Forelimb muscle (tissue), 1 donor: Measurements from ENCODE around the gene LRFN5. TPM values are rescaled to one million over a fixed set of nuclear protein-coding genes. Genes with fewer than 3 reads are reported as not detected.
A peak's percentile ranks its signal among the peaks of the same experiment; 100 is the strongest.
"Not testable (repeated sequence)": the region's sequence is repeated elsewhere in the genome, so short reads cannot be mapped to it uniquely, and the experiment has no call there.

Source experiments
- DNase-seq: peaks from one replicate; pipeline ENCODE4 v3.0.0-alpha.2; 2013; ENCODE audit warnings: low read depth
- polyA plus RNA-seq: library from polyadenylated mRNA; unstranded; fragments of 120-200 nt; gene quantifications from one replicate; pipeline ENCODE4 v1.2.1, GENCODE V29; 2013; ENCODE audit not compliant: insufficient read length

The LRFN5 gene
- polyA plus RNA-seq, 1 donor, result 7.0 TPM

DNA sequence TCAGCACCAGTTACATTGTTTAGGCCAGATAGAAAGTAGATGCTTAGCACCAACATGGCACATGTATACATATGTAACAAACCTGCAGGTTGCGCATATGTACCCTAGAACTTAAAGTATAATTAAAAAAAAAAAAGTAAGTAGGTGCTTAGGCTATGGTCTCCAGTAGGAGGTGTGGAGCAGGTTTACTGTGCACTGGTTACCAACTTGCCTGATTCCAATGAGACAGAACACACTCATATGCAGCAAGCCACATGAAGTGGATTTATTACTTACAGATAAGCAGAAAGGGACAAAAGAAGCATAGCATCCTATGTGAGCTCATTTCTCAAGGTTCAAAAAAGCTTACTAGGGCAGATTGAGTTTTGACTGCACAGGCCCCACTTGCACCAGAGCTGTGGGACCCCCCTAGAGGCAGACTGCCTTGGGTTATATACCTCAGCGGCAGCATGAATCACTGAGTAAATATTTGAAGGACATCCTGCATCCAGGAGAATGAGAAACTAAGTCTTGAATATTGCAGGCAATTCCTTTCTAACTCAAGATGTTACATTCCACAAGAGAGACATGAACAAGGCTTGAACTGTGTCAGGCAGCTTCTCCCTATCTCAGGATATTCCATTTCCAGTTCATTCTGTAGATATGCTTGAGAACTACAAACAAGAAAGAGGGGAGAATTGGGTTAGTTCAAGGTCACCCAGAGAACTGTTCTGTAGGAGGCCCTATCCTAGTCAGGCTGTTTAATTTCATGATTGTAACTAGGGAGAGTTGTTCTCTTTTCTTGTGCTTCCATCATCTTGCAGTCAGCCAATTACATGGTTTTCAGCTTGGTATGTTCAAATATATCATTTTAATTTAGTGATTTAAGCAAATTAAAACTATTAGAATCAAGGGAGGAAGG lies 30.1 kb downstream of the LRFN5 start:
- no peak for DNase-seq

DNA sequence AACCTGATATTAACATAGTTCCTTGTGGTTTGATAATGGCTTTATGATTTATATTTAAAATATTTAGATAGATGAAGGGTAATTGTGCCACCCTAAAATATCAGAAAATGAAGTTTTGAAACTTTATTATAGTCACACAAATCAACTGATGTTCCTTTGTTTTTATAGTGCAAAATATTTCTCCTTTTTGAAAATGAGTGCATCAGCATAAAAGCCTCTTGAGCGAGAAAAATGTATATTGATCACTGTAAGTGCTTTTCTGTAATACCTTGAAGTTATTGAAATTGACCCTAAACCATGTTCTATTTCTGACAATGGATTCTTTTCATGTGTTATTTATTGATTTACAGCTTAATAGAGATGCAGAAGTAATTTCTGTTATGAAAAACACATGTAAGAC lies 35.0 kb downstream of the LRFN5 start:
- no peak for DNase-seq

DNA sequence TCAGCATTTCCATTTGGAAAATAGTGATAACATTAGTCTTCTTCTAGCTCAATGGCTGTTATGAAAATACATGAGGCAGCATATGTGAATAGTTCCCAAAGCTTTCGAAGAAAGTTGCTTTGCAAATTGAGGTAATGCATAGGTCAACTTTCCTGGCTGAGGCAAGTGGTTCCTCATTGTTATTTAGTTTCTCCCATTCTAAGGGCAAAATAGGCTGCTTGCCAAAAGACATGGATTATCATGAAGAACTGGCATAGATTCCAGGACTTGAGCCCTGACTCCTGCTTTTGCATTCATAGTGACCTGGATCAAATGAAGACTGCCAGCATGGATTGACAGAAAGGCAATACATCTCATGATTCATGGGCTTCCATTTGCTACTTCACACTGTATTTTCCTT lies 35.7 kb downstream of the LRFN5 start:
- DNase-seq, result no peak

DNA sequence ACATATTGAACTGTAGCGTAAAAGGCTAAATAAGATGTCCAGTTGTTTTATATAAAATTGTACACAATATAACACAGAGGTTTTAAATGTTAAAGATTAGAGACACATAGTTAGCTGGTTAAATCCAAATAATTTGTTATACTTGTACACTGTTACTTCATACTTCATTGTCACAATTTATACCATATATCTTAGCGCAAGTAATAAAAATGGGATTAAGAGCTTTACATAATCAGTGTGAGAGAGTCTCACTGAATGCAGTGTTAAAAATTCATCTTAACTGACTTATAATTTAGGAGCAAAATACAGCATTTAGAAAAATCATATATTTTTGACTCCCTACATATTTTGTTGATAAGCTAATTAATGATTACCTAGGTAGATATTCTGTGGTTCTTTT lies 36.1 kb downstream of the LRFN5 start:
- DNase-seq, result no peak

DNA sequence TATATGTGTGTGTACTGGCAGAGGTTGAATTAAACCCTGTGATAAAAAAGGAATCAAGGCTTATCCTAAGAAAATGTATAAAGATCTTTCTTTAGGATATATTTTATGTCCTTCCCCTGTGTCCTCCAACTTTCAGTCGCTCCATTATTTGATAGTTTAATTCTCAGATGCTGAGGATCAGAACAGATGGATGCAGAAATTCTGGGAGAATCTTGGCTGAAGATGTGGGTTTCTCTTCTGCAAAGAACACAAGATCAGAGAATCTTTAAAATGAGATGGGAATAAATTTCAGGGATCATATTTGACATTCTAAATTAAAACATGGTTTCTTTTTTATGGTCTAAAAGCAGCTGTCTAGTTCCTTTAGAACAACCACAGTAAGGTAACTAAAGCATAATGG lies 37.9 kb downstream of the LRFN5 start:
- DNase-seq, result no peak

DNA sequence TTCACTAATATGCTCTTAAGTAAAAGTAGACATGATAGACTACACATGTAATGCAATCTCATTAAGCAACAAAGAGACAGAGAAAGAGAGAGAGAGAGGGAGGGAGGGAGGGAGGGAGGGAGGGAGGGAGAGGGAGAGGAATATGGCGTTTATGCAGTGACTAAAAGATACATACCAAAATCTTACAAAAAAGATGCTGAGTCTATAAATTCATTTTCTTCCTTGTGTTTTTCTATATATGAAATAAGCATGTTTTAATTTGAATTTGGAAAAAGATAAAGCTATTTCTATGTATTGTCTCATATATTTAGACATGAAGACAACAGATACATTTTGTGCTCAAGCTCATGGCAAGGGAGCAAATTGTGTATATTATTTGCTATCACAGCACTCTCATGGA lies 44.1 kb downstream of the LRFN5 start:
- no peak for DNase-seq

DNA sequence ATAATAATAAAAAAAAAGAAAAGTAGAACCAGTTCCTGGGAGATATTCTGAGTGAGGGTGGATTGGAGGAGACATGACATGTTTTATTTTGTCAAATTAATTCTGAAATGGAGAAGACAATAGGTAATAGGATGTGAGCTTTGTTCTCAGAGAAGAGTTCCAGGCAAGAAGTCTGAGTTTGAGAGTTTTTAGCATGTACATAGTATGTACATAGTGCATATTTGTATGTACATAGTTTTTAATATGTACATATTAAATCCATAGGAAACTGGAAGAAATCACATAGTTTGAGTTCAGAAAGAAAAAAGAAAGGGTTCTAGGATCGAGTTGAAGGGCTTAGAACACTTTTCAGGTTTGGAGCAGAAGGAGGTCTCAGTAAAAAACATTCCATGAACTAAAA lies 47.5 kb downstream of the LRFN5 start:
- DNase-seq, result no peak

DNA sequence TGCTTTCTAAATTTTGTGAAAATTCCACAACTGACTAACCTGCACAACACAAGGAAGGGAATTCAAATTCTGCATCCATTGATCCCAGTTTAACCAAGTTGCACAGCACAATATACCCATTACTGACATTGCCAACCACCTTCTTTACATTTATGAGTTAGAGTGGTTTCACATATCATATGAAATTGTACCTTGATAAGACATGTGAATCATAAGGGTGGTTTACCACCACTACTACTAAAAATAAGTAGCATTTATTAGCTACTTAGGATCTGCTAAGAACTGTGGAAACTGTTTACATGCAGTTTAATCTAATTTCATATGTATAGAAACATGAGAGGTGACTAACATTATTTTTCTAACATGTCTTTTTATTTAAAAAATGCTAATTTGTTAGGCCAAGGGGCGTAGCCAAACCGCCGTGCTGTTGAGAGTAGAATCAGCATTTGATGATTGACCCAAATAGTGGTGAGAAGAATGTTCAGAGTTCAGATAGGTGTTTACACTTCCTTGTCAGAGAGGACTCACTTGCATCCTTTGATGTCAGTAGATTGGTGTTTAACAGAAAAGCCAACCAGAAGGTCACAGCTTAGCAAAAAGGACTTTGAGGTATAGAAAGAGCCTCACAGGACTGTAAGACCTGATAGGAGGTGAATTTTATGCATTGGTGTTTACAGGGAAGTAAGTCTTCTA lies 56.2 kb downstream of the LRFN5 start:
- DNase-seq, result no peak

DNA sequence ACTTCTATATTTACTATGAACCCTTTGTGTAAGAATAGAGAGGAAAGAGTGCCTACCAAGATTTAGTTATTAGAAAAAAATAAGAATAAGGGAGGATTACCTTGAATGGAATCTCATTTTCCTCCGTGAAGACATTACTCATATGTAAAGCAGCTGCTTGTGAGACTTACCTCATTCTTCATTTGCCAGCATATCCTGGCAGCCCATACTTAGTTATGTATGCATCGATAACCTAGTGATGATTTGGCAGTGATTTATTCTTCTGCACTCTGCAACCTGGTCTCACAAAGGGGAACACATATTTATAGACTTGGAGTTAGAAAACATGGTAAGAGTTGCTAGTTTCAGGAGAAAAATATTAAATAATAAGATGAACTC lies 56.8 kb downstream of the LRFN5 start:
- DNase-seq, result no peak

DNA sequence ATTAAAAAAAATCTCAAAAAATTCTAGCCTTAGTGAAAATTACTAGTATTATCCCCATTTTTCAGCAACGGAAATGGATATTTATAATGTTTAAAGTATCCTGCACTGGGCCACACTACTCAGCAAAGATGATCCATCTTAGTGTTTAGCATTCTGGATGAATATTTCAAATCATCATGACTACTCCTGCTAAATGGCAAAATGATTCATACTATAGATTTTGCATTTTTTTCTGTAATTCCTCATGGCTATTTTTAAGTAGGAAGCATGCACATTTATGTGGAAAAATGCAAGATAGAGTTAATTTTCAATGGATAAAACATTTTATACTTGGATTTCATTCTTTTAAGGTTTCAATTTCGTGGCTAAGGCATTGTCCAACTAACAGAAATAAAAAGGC lies 59.6 kb downstream of the LRFN5 start:
- no peak for DNase-seq

DNA sequence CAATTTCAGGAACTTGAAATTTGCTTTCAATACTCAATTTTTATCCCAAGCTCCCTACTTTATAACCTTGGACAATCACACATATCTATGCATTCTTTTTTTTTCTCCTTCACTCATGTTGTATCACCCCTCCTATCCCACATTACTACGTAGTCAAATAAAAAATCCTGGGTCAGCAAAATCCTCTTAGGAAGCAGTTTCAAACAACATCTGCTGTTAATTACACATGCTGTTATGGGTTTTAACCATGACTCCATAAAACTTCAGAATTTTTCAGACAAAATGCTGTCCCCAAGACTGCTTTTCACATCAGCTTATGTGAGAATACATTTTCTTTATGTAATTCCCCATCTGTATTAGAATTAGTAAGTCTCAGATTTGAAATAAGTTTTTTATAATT lies 61.7 kb downstream of the LRFN5 start:
- DNase-seq, result peak; percentile 11

DNA sequence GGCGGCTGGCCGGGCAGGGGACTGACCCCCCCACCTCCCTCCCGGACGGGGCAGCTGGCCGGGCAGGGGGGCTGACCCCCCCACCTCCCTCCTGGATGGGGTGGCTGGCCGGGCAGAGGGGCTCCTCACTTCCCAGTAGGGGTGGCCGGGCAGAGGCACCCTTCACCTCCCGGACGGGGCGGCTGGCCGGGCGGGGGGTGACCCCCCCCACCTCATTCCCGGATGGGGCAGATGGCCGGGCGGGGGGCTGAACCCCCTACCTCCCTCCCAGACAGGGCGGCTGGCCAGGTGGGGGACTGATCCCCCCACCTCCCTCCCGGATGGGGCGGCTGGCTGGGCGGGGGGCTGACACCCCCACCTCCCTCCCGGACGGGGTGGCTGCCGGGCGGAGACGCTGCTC lies 66.9 kb downstream of the LRFN5 start:
- not testable (repeated sequence) for DNase-seq

DNA sequence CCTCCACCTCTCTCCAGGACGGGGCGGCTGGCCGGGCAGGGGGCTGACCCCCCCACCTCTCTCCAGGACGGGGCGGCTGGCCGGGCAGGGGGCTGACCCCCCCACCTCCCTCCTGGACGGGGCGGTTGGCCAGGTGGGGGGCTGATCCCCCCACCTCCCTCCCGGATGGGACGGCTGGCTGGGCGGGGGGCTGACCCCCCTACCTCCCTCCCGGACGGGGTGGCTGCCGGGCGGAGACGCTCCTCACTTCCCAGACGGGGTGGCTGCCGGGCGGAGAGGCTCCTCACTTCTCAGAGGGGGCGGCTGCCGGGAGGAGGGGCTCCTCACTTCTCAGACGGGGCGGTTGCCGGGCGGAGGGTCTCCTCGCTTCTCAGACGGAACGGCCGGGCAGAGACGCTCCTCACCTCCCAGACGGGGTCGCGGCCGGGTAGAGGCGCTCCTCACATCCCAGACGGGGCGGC lies 67.9 kb downstream of the LRFN5 start:
- not testable (repeated sequence) for DNase-seq

DNA sequence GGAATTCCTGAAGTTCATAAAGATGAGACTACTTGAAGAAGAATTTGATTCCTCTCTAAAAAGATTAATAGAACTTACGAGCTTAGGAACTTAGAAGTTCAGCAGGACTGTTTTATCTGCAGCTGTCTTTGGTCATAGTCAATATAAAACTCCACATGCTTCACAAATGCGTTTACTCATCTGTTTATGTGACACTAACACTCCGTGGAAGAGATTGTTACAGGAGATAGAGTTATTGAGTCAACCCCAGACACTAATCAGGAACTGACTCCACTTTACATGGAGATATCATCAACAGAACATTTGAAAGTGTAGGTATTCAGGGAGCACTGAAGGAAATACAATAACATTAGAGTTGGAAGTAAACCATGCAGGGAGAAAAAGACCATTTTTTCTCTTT lies 92.8 kb downstream of the LRFN5 start:
- DNase-seq, result no peak

DNA sequence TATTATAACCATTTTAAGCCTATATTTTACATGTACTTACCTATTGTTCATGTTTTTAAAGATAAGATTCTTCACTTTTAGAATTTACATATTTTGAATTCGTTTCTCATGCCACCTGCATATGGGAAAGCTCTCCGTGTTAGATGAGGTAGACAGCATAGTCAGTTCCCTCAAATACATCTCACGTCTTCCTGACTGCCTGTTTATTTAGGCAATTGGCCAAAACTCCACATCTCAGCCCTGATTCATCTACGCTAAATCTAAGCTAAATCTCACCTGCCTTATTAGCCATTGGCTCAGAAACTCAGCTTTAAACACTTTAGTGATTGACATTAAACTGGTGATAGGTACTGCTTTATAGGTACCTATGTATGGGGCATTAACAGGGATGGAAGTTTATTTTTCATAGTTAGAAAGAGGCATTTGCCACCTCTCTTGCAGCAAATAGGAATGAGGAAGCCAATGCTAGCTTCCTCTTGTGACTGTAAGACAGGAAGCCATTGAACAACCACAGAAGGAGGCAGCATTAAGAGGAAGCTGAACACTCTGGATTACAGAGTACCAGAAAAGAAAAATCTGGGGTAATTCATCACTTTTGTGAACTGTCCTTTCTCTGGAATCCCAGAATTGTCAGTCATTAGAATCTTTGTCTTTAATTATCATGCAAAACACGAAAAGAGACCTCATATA lies 111.9 kb downstream of the LRFN5 start:
- DNase-seq, result no peak

DNA sequence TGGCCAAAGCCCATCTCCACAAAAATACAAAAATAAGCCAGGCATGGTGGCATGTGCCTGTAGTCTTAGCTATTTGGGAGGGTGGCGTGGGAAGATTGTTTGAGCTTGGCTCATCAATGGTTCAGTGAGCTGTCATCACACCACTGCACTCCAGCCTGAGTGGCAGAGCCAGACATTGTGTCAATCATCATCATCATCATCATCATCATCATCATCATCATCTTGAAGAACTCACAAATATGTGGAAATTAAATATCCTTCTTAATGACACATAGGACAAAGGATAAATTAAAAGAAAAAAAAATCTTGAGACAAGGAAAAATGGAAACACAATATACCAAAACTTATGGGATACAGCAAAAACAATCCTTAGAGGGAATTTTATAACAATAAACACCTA lies 132.5 kb downstream of the LRFN5 start:
- DNase-seq, result no peak

DNA sequence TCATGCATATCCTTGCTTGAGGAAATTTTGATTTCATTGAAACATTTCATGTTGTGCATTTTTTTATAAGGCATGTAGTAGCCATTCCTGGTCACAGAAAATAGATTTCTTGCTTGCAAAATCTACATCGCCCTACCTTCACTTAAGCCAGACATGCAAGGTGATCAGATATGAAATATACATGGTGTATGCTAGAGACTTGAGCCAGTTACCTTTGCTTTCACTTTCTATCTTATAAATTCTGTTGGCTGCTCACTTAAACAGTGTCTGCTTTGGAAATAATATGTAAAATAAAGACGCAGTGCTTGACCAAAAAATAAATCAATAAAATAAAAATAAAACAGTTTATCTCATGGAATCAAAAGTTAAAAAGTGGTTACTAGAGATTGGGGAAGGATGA lies 136.5 kb downstream of the LRFN5 start:
- no peak for DNase-seq

DNA sequence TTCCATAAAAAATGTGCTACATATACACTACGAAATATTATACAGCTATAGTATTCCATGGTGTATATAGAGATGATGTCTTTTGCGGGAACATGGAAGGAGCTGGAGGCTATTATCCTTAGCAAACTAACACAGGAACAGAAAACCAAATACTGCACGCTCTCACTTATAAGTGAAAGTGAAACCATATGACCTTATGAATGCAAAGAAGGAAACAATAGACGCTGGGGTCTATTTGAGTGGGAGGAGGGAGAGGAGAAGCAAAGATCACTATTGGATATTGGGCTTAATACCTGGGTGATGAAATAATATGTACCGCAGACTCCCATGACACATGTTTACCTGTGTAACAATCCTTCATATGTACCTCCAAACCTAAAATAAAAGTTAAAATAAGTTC lies 142.8 kb downstream of the LRFN5 start:
- no peak for DNase-seq

DNA sequence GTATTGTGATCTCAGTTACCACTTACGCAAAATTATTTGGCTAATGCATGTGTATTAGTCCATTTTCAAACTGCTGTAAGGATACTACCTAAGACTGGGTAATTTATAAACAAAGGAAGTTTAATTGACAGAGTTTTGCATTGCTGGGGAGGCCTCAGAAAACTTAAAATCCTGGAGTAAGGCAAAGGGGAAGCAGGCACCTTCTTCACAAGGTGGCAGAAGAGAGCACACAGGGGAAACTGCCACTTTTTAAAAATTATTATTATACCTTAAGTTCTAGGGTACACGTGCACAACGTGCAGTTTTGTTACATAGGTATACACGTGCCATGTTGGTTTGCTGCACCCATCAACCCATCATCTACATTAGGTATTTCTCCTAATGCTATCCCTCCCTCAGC lies 143.9 kb downstream of the LRFN5 start:
- not testable (repeated sequence) for DNase-seq

DNA sequence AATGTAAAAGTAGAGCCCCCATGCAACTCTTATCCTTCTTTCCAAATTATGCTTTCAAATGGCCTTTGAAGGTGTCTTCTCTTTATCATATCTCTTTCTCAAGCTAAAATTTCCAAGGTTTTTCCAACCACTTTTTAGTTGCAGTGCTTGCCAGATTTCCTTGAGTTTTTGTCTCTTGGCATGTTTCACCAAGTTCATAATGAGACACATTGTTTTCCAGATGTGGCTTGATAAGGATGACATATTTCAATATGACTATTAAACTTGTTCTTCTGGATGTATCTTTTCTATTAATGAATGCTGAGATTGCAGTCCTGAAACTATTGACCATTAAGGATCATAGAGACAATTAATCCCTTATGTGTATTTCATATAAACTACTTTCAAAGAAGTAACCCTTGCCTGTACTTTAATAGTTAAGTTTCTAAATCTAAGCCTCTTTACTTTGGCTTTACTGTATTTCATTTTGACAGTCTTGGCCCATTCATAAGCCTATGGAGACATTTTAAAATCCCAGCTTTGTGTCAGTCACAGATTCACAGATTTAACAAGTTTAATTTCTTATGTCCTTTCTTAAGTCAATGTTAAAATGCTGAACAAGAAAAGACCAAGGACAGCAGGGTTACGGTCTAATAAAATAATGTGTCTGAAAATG lies 151.5 kb downstream of the LRFN5 start:
- DNase-seq, result no peak

DNA sequence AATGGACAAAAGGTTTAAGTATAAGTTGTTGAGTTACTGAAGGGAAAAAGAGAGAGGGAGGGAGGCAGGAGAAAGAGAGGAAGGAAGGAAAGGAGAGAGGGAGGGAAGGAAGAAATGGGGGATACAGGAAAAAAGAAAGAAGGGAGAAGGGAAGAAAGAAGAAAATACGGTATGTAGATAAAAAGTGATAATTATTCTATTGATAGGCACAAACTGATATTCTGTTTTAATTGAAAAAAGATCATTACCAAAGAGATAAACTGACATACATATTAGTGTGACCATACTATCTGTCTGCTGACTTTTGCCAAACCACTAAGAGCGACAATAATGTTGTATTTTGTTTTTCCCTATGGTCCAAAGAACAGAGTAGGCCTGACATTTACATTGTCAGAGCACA lies 154.5 kb downstream of the LRFN5 start:
- no peak for DNase-seq

DNA sequence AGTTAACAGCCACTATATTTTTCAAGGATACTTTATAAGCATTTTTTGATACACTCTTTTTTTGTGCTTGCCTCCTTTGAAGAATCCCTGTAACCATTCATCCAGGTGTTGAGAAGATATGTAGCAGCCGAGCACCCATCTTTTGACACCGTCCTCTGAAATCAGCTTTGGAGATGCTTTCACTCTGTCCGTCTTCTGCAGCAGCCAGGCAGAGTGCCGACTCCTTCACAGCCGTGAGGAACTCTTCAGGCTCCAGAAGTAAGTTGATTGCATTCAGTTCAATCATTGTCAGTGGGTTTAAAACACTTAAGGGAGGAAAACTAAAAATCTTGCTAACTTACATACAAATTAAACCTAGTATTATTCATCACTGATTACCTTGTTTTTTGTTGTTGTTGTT lies 160.1 kb downstream of the LRFN5 start:
- no peak for DNase-seq
